Neural progenitor cell (in vitro differentiated cells): Measurements from ENCODE around the gene FAM53A. TPM values are rescaled to one million over a fixed set of nuclear protein-coding genes. Genes with fewer than 3 reads are reported as not detected.
A peak's percentile ranks its signal among the peaks of the same experiment; 100 is the strongest.

Experiments
- DNase-seq: peaks from one replicate; pipeline ENCODE4 v3.0.0-alpha.2; 2016; ENCODE audit warnings: low spot score
- H2AFZ ChIP-seq: fragments of 200-600 bp; sonication (generic); replicated peaks from 2 replicates; pipeline ENCODE4 v1.6.1; 2016; ENCODE audit warnings: antibody characterized with exemption
- H3F3A ChIP-seq: fragments of 200-600 bp; sonication (generic); 2 replicates; pipeline ENCODE4 v1.6.1; 2016; ENCODE audit warnings: antibody characterized with exemption, low read depth
- H3K27ac ChIP-seq: fragments of 200-600 bp; sonication (generic); 2 replicates; pipeline ENCODE4 v1.5.1; 2016; ENCODE audit warnings: mild to moderate bottlenecking
- H3K27me3 ChIP-seq: fragments of 200-600 bp; sonication (generic); 2 replicates; pipeline ENCODE4 v1.6.1; 2016; ENCODE audit warnings: mild to moderate bottlenecking, moderate library complexity
- H3K36me3 ChIP-seq: fragments of 200-600 bp; sonication (generic); 2 replicates; pipeline ENCODE4 v1.5.1; 2016
- H3K4me1 ChIP-seq: fragments of 200-600 bp; sonication (generic); 2 replicates; pipeline ENCODE4 v1.6.1; 2016; ENCODE audit warnings: mixed run types
- H3K4me2 ChIP-seq: fragments of 200-600 bp; sonication (generic); 2 replicates; pipeline ENCODE4 v1.6.1; 2016
- H3K4me3 ChIP-seq: fragments of 200-600 bp; sonication (generic); 2 replicates; pipeline ENCODE4 v1.5.1; 2016
- H3K79me2 ChIP-seq: fragments of 200-600 bp; sonication (generic); 2 replicates; pipeline ENCODE4 v1.6.1; 2016; ENCODE audit warnings: low read depth
- H3K9ac ChIP-seq: fragments of 200-600 bp; sonication (generic); 2 replicates; pipeline ENCODE4 v1.6.1; 2016
- H3K9me3 ChIP-seq: fragments of 200-600 bp; sonication (generic); 2 replicates; pipeline ENCODE4 v1.5.1; 2016; ENCODE audit warnings: low read depth
- H4K20me1 ChIP-seq: fragments of 200-600 bp; sonication (generic); 2 replicates; pipeline ENCODE4 v1.6.1; 2016; ENCODE audit warnings: low read depth
- H3K27ac Mint-ChIP-seq: 3 replicates; pipeline ENCODE4 v1.8.0; 2021; ENCODE audit warnings: mixed read lengths
- H3K27me3 Mint-ChIP-seq: 2 replicates; pipeline ENCODE4 v1.8.0; 2022; ENCODE audit warnings: low read depth, mild to moderate bottlenecking, inconsistent platforms, moderate library complexity, mixed read lengths; ENCODE audit not compliant: insufficient read depth
- H3K36me3 Mint-ChIP-seq: 3 replicates; pipeline ENCODE4 v1.8.0; 2021; ENCODE audit warnings: mixed read lengths
- H3K4me1 Mint-ChIP-seq: 3 replicates; pipeline ENCODE4 v1.8.0; 2021; ENCODE audit warnings: mixed read lengths
- H3K4me3 Mint-ChIP-seq: 3 replicates; pipeline ENCODE4 v1.8.0; 2021; ENCODE audit warnings: mild to moderate bottlenecking, moderate library complexity, mixed read lengths
- H3K9me3 Mint-ChIP-seq: 3 replicates; pipeline ENCODE4 v1.8.0; 2020; ENCODE audit warnings: mixed read lengths
- CTCF ChIP-seq: fragments of 200-600 bp; sonication (generic); IDR thresholded peaks from 2 replicates; pipeline ENCODE4 v1.5.1; 2017; ENCODE audit warnings: antibody characterized with exemption, mild to moderate bottlenecking
- EZH2 ChIP-seq: fragments of 200-600 bp; sonication (generic); IDR thresholded peaks from 2 replicates; pipeline ENCODE4 v1.6.1; 2017; ENCODE audit warnings: antibody characterized with exemption, mild to moderate bottlenecking, moderate library complexity
- EZH2phosphoT487 ChIP-seq: fragments of 200-600 bp; sonication (generic); IDR thresholded peaks from 2 replicates; pipeline ENCODE4 v1.6.1; 2017; ENCODE audit warnings: antibody characterized with exemption
- total RNA-seq: library from RNA; depleted of rRNA; stranded (reverse); fragments of >200 nt; gene quantifications from 2 replicates; pipeline ENCODE4 v1.2.3, GENCODE V29; 2015; ENCODE audit warnings: low replicate concordance

The FAM53A gene
- total RNA-seq, 1 donor from 2014 or later, result 3.2 TPM

GRCh38 chr4:1722551-1723118, 38.5 kb upstream of the FAM53A start:
- TF ChIP-seq EZH2phosphoT487 (no peak), CTCF (no peak), EZH2 (no peak)
- no peak for DNase-seq
- peak overlapping the region; percentile 95 for H3K4me3 ChIP-seq
- Mint-ChIP-seq H3K9me3 (no peaks in the 10 kb centered on the region), H3K4me3 (peak overlapping the region; percentile 98), H3K27me3 (peaks cover 2% of the 10 kb centered on the region), H3K27ac (peak overlapping the region; percentile 92), H3K36me3 (peaks cover 16% of the 10 kb centered on the region), H3K4me1 (peaks cover 36% of the 10 kb centered on the region)
- H3K4me2 ChIP-seq, result peak overlapping the region; percentile 95
- no peak overlapping the region for H2AFZ ChIP-seq
- H3K4me1 ChIP-seq, result peaks cover 21% of the 10 kb centered on the region
- H3K79me2 ChIP-seq, result peaks cover 66% of the 10 kb centered on the region
- H3K9ac ChIP-seq, result peak overlapping the region; percentile 88
- no peaks in the 10 kb centered on the region for H3K27me3 ChIP-seq
- no peaks in the 10 kb centered on the region for H3K36me3 ChIP-seq
- H3F3A ChIP-seq, result peaks cover 62% of the 10 kb centered on the region
- peaks cover 70% of the 10 kb centered on the region for H4K20me1 ChIP-seq
- H3K27ac ChIP-seq, result no peak overlapping the region
- H3K9me3 ChIP-seq, result no peaks in the 10 kb centered on the region

DNA sequence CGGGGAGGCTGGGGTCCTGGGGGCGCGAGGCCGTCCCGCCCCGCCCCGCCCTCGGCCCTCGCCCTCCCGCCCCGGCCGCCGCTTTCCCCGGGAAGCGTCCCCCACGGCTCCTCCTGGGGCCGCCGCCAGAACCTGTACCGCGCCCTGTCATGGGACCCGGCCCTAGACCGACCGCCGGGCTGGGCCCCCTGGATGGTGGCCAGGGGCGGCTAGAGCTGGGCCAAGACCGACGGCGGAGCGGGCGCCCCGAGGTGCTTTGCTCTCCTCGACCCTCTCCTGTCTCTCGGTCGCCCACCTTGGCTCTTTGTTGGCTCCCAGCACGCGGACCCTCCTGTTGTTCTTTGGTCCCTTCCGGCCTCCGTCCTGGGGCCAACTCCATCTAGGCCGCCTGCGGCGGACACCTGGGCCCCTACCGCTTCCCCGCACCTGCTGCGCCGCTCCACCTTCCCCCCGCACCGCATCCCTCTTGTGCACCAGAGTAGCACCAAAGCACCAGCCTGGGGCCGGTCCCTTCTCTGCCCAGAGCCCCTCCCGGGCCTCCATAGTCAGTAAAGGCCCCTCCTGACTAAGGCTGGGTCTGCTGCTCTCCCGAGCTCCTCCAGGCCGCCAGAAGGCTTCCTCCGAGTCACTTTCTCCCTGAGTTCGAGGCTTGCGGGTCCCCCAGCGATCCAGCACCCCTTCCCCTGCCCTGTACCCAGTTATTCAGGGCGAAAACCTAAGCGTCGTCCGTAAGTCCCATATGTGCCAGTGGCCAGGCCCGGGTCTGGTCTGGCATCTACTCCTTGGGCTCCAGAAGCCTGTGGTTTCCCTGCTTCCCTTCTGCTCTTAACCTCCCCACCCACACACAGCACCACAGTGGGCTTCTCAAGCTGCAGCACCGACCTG, 37.8 kb upstream of the FAM53A start:
- H3K4me1 ChIP-seq, result peaks cover 21% of the 10 kb centered on the region
- H3K4me1 Mint-ChIP-seq, result peaks cover 36% of the 10 kb centered on the region
- peak overlapping the region; percentile 88 for H3K9ac ChIP-seq
- peak; percentile 19 for DNase-seq
- H3K36me3 ChIP-seq, result no peaks in the 10 kb centered on the region
- no peaks in the 10 kb centered on the region for H3K9me3 Mint-ChIP-seq
- no peak overlapping the region for H3K27ac ChIP-seq
- H3K4me3 Mint-ChIP-seq, result peak overlapping the region; percentile 98
- H3K27me3 Mint-ChIP-seq, result peaks cover 2% of the 10 kb centered on the region
- H3K36me3 Mint-ChIP-seq, result peaks cover 16% of the 10 kb centered on the region
- H3K27ac Mint-ChIP-seq, result peak overlapping the region; percentile 92
- H3K79me2 ChIP-seq, result peaks cover 58% of the 10 kb centered on the region
- H3F3A ChIP-seq, result peaks cover 55% of the 10 kb centered on the region
- no peak overlapping the region for H2AFZ ChIP-seq
- H3K4me2 ChIP-seq, result peak overlapping the region; percentile 95
- no peaks in the 10 kb centered on the region for H3K27me3 ChIP-seq
- no peaks in the 10 kb centered on the region for H3K9me3 ChIP-seq
- H4K20me1 ChIP-seq, result peaks cover 65% of the 10 kb centered on the region
- no peak for TF ChIP-seq CTCF
- no peak for TF ChIP-seq EZH2
- no peak for TF ChIP-seq EZH2phosphoT487
- peak overlapping the region; percentile 95 for H3K4me3 ChIP-seq

DNA sequence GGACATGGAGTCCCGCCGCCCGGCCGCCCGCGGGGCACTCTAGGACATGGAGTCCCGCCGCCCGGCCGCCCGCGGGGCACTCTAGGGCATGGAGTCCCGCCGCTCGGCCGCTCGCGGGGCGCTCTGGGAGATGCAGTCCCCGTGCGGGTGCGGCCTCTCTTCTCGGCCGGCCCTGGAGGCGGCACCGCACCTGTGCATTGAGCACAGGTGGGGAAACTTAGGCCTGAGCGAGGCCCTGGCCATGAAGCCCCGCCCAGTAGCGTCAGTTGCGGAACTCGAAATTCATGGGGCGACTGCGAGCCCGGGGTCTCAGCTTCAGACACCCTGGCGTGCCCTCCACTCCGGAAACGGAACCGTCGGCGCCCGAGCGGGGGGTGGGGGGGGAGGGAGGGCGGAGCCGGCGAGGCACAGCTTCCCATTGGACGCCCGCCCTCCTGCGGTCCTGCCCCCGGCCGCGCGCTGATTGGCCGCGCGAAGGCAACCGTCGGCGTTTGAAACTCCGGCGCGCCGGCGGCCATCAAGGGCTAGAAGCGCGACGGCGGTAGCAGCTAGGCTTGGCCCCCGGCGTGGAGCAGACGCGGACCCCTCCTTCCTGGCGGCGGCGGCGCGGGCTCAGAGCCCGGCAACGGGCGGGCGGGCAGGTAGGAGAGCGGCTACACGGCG, 37.0 kb upstream of the FAM53A start, which contains the start of the genes TACC3 and TMEM129:
TACC3 (plus strand) TSS at position 519 of the 663 bp plus-strand sequence. CDS start 1,901 bp downstream, outside the sequence.
TMEM129 (minus strand) TSS at position 321 of the 663 bp plus-strand sequence. CDS start 486 bp downstream, outside the sequence.
- Histone ChIP-seq H3K79me2 (peaks cover 52% of the 10 kb centered on the region), H3K9ac (peak within 1 kb of the TSS; percentile 88), H3K4me2 (peak within 1 kb of the TSS; percentile 99), H3K36me3 (no peaks in the 10 kb centered on the region), H4K20me1 (peaks cover 62% of the 10 kb centered on the region), H3K9me3 (no peaks in the 10 kb centered on the region), H3K4me3 (peak within 1 kb of the TSS; percentile 95), H3K27me3 (no peaks in the 10 kb centered on the region), H3K4me1 (peaks cover 21% of the 10 kb centered on the region), H3F3A (peaks cover 50% of the 10 kb centered on the region), H2AFZ (peak within 1 kb of the TSS; percentile 69), H3K27ac (no peak within 1 kb of the TSS)
- peak; percentile 98 for DNase-seq
- Mint-ChIP-seq H3K9me3 (no peaks in the 10 kb centered on the region), H3K27ac (peak within 1 kb of the TSS; percentile 92), H3K27me3 (peaks cover 2% of the 10 kb centered on the region), H3K36me3 (peaks cover 12% of the 10 kb centered on the region), H3K4me3 (peak within 1 kb of the TSS; percentile 98), H3K4me1 (peaks cover 32% of the 10 kb centered on the region)
- TF ChIP-seq EZH2phosphoT487 (no peak), EZH2 (no peak), CTCF (no peak)
